Measurements from ENCODE around the gene SLC2A13. TPM values are rescaled to one million over a fixed set of nuclear protein-coding genes. Genes with fewer than 3 reads are reported as not detected.

Gene SLC2A13
- total RNA-seq, 1 experiment from 2014 or later, result 1.7 TPM

DNA sequence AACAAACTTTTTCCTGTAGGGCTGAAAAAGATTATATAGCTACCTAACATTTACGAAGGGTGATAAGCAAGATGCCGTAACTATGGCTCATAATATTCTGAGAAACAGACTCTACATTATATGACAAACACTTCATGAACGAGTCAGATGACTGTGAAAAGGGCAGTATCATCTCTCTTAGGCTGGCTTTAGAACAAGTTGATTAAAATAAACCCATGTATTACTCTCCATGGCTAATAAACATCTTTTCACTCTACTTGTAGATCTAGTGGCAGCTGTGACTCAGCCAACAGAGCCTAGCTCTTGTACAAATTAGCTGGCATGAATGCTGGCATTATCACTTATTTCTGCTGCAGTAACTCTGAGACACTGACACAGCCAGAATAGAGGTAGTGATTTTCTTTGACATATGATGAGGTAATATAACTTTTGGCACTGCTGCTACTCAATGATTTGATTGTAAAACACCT, 47.1 kb downstream of the SLC2A13 start:
- BruUV-seq (replicated peaks), result no TSS peak
- intact Hi-C loops (cut with micrococcal nuclease), result no loop called here
- H3K9me3 Mint-ChIP-seq (ENCODE audit: unreplicated experiment), result no peaks in the 10 kb centered on the region
- no peak overlapping the region for H3K4me3 Mint-ChIP-seq (ENCODE audit: unreplicated experiment)
- TF ChIP-seq, protein P1, sequence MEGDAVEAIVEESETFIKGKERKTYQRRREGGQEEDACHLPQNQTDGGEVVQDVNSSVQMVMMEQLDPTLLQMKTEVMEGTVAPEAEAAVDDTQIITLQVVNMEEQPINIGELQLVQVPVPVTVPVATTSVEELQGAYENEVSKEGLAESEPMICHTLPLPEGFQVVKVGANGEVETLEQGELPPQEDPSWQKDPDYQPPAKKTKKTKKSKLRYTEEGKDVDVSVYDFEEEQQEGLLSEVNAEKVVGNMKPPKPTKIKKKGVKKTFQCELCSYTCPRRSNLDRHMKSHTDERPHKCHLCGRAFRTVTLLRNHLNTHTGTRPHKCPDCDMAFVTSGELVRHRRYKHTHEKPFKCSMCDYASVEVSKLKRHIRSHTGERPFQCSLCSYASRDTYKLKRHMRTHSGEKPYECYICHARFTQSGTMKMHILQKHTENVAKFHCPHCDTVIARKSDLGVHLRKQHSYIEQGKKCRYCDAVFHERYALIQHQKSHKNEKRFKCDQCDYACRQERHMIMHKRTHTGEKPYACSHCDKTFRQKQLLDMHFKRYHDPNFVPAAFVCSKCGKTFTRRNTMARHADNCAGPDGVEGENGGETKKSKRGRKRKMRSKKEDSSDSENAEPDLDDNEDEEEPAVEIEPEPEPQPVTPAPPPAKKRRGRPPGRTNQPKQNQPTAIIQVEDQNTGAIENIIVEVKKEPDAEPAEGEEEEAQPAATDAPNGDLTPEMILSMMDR (IDR thresholded peaks at IDR 0.05; ENCODE audit: unreplicated experiment), result no peak
- no peaks in the 10 kb centered on the region for H3K36me3 Mint-ChIP-seq (ENCODE audit: insufficient read depth, unreplicated experiment)
- ChIA-PET POLR2A (interaction anchor here (0.7 to 1.0 kb wide), 2 partner anchors 47 to 48 kb away, joined by 3 to 4 read pairs; partner anchors contain the start of gene SLC2A13), CTCF (interaction anchor here (0.6 to 2.1 kb wide), 7 partner anchors 8 to 484 kb away, joined by 3 to 7 read pairs (median 3); partner anchors contain the start of gene SLC2A13)
- no peak overlapping the region for H3K27ac Mint-ChIP-seq (ENCODE audit: low read depth, unreplicated experiment)
- H3K27me3 Mint-ChIP-seq (ENCODE audit: insufficient read depth, unreplicated experiment), result no peaks in the 10 kb centered on the region
- no peak for DNase-seq (ENCODE audit: unreplicated experiment)
- H3K4me1 Mint-ChIP-seq (ENCODE audit: insufficient read depth, unreplicated experiment), result peaks cover 17% of the 10 kb centered on the region

DNA sequence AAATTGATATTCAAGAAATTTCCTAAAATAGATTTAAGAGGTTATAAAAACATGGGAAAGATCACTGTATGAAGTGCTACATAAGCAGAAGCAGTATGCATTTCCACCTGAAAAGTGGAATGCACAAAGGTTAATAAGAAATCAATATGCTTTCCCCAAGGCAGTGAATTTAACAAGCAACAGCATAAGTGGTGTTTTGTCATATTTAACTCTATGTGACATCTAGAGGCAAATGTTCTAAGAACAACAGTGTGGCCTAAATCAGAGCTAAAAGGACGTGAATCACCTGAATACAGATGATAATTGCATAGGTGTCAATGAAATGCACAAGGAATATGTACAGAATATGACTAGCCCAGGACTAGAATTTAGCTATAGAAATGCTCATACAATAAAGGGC, 49.5 kb downstream of the SLC2A13 start:
- ChIA-PET POLR2A (no interaction called here), CTCF (interaction anchor here (0.6 kb wide), 1 partner anchor 20 kb away, joined by 4 read pairs; no protein-coding TSS in a partner anchor)
- Mint-ChIP-seq H3K27me3 (ENCODE audit: insufficient read depth, unreplicated experiment) (no peaks in the 10 kb centered on the region), H3K36me3 (ENCODE audit: insufficient read depth, unreplicated experiment) (no peaks in the 10 kb centered on the region), H3K27ac (ENCODE audit: low read depth, unreplicated experiment) (no peak overlapping the region), H3K9me3 (ENCODE audit: unreplicated experiment) (no peaks in the 10 kb centered on the region), H3K4me1 (ENCODE audit: insufficient read depth, unreplicated experiment) (peaks cover 11% of the 10 kb centered on the region), H3K4me3 (ENCODE audit: unreplicated experiment) (no peak overlapping the region)
- BruUV-seq (replicated peaks), result no TSS peak
- DNase-seq (ENCODE audit: unreplicated experiment), result no peak
- TF ChIP-seq, protein P1 (IDR thresholded peaks at IDR 0.05; ENCODE audit: unreplicated experiment), result no peak
- intact Hi-C loops (cut with micrococcal nuclease), result no loop called here

DNA sequence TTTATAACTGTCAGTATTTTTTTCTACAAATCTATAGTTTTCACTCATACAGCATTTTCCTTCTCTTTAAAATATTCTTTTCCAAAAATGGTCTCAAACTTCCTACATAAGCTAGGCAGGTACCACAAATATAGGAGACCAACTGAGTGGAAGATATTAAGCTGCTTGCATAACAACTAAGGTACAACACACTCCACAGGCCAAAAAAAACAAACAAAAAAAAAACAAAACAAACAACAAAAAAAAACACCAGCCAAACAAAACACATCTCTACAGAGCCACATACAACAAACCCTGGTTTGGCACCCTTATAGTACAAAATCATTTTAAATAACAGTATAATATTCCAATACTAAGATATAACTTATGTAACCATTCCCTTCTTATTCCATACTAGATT, 50.1 kb downstream of the SLC2A13 start:
- ChIA-PET POLR2A (no interaction called here), CTCF (interaction anchor here (0.6 kb wide), 1 partner anchor 20 kb away, joined by 4 read pairs; no protein-coding TSS in a partner anchor)
- H3K36me3 Mint-ChIP-seq (ENCODE audit: insufficient read depth, unreplicated experiment), result no peaks in the 10 kb centered on the region
- no peak for DNase-seq (ENCODE audit: unreplicated experiment)
- H3K27me3 Mint-ChIP-seq (ENCODE audit: insufficient read depth, unreplicated experiment), result no peaks in the 10 kb centered on the region
- H3K4me1 Mint-ChIP-seq (ENCODE audit: insufficient read depth, unreplicated experiment), result peaks cover 11% of the 10 kb centered on the region
- TF ChIP-seq, protein P1 (IDR thresholded peaks at IDR 0.05; ENCODE audit: unreplicated experiment), result no peak
- no peak overlapping the region for H3K4me3 Mint-ChIP-seq (ENCODE audit: unreplicated experiment)
- intact Hi-C loops (cut with micrococcal nuclease), result no loop called here
- no peak overlapping the region for H3K27ac Mint-ChIP-seq (ENCODE audit: low read depth, unreplicated experiment)
- H3K9me3 Mint-ChIP-seq (ENCODE audit: unreplicated experiment), result no peaks in the 10 kb centered on the region
- BruUV-seq (replicated peaks), result no TSS peak

DNA sequence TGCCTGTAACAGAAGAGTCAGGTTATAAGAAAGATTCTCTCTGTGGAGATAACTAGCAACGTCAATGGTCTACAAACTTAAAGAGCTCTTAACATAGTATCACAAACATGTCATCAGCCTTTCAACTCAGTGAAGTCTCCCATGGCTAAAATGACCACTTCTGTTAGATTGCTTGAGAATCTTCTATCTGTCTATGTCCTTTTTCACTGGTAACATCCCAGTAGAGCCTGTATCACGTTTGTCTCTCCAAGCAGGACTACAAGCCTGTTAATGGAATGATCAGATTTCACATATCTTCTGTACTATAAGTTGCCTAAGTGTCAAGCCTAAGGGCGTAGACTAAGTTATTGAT, 50.7 kb downstream of the SLC2A13 start:
- Mint-ChIP-seq H3K27ac (ENCODE audit: low read depth, unreplicated experiment) (no peak overlapping the region), H3K27me3 (ENCODE audit: insufficient read depth, unreplicated experiment) (no peaks in the 10 kb centered on the region), H3K9me3 (ENCODE audit: unreplicated experiment) (no peaks in the 10 kb centered on the region), H3K4me3 (ENCODE audit: unreplicated experiment) (no peak overlapping the region), H3K4me1 (ENCODE audit: insufficient read depth, unreplicated experiment) (peaks cover 11% of the 10 kb centered on the region), H3K36me3 (ENCODE audit: insufficient read depth, unreplicated experiment) (no peaks in the 10 kb centered on the region)
- no peak for DNase-seq (ENCODE audit: unreplicated experiment)
- TF ChIP-seq, protein P1 (IDR thresholded peaks at IDR 0.05; ENCODE audit: unreplicated experiment), result no peak
- ChIA-PET CTCF (interaction anchor here (0.7 to 1.0 kb wide), 3 partner anchors 51 to 1342 kb away, joined by 3 read pairs; partner anchors contain the start of gene SLC2A13), POLR2A (interaction anchor here (1.1 kb wide), 1 partner anchor 8 kb away, joined by 3 read pairs; no protein-coding TSS in a partner anchor)
- no TSS peak for BruUV-seq (replicated peaks)
- intact Hi-C loops (cut with micrococcal nuclease), result no loop called here

Data from MCF 10A (cell line).